LNCaP clone FGC (cell line): Measurements from ENCODE around the gene IGF2.

Source experiments
- DNase-seq: peaks from one replicate; pipeline ENCODE4 v3.0.0-alpha.2; 2011; ENCODE audit warnings: low read depth
- H3K4me3 ChIP-seq: 2 replicates; pipeline ENCODE4 v1.5.1; 2011; ENCODE audit warnings: mild to moderate bottlenecking, low read depth, low read length, control low read depth
- CTCF ChIP-seq: IDR thresholded peaks from 2 replicates; pipeline ENCODE4 v1.5.1; 2012; ENCODE audit warnings: mild to moderate bottlenecking; ENCODE audit not compliant: control insufficient read depth, insufficient read depth; ENCODE audit errors: extremely low read depth

The IGF2 gene

GRCh38 chr11:2140411-2141400 lies 1.5 kb upstream of the IGF2 start:
- no peak overlapping the region for H3K4me3 ChIP-seq
- TF ChIP-seq CTCF = no peak

GRCh38 chr11:2139621-2140337 lies 590 bp upstream of the IGF2 start:
- TF ChIP-seq CTCF = no peak
- DNase-seq = no peak
- H3K4me3 ChIP-seq = no peak overlapping the region

More at GRCh38 chr11:2140411-2141400, 1.5 kb upstream of the IGF2 start:
- DNase-seq = no peak

- H3K4me3 ChIP-seq = no peak overlapping the region
- DNase-seq = no peak
- no peak for TF ChIP-seq CTCF
Observed at GRCh38 chr11:2138431-2139122, 612 bp downstream of the IGF2 start.

GRCh38 chr11:2138068-2138430 lies 1.1 kb downstream of the IGF2 start:
- DNase-seq = no peak
- no peak overlapping the region for H3K4me3 ChIP-seq
- no peak for TF ChIP-seq CTCF

GRCh38 chr11:2137202-2138067 lies 1.8 kb downstream of the IGF2 start:
- H3K4me3 ChIP-seq = no peak overlapping the region
- DNase-seq = no peak
- no peak for TF ChIP-seq CTCF

GRCh38 chr11:2136952-2137201 lies 2.3 kb downstream of the IGF2 start:
- TF ChIP-seq CTCF = no peak
- H3K4me3 ChIP-seq = no peak overlapping the region
- no peak for DNase-seq
